Neural cell (in vitro differentiated cells): ENCODE measurements around the gene XAGE1B. TPM values are rescaled to one million over a fixed set of nuclear protein-coding genes. Genes with fewer than 3 reads are reported as not detected.
"Not testable (repeated sequence)": the region's sequence is repeated elsewhere in the genome, so short reads cannot be mapped to it uniquely, and the experiment has no call there.

Experiments
- H2AFZ ChIP-seq: fragments of 200-600, 300-800 bp; sonication (generic), shearing (Covaris generic); 2 replicates; pipeline ENCODE4 v1.6.0; 2014; ENCODE audit warnings: low read depth, mild to moderate bottlenecking, antibody characterized with exemption, low read length, moderate library complexity
- H3F3A ChIP-seq: fragments of 200-600 bp; shearing (Covaris generic); 2 replicates; pipeline ENCODE4 v1.6.1; 2016; ENCODE audit warnings: mild to moderate bottlenecking, moderate library complexity, mixed read lengths, antibody characterized with exemption, low read length; ENCODE audit not compliant: insufficient read depth, poor library complexity, severe bottlenecking
- H3K27ac ChIP-seq: fragments of 200-600, 300-800 bp; sonication (generic), shearing (Covaris generic); 2 replicates; pipeline ENCODE4 v1.5.1; 2014; ENCODE audit warnings: mild to moderate bottlenecking, low read length, moderate library complexity
- H3K27me3 ChIP-seq: fragments of 300-800, 200-600 bp; sonication (generic), shearing (Covaris generic); 2 replicates; pipeline ENCODE4 v1.6.0; 2014; ENCODE audit warnings: mild to moderate bottlenecking, low read depth, low read length, moderate library complexity; ENCODE audit not compliant: insufficient read depth
- H3K36me3 ChIP-seq: fragments of 300-800, 200-600 bp; sonication (generic), shearing (Covaris generic); 2 replicates; pipeline ENCODE4 v1.5.1; 2014; ENCODE audit warnings: mild to moderate bottlenecking, antibody characterized with exemption, low read length, moderate library complexity; ENCODE audit not compliant: insufficient read depth
- H3K4me2 ChIP-seq: fragments of 300-800, 200-600 bp; sonication (generic), shearing (Covaris generic); 2 replicates; pipeline ENCODE4 v1.6.0; 2014; ENCODE audit warnings: mild to moderate bottlenecking, low read length
- H3K4me3 ChIP-seq: fragments of 300-800, 200-600 bp; sonication (generic), shearing (Covaris generic); 2 replicates; pipeline ENCODE4 v1.5.1; 2014; ENCODE audit warnings: mild to moderate bottlenecking, low read length, moderate library complexity
- H3K79me2 ChIP-seq: fragments of 200-600 bp; shearing (Covaris generic); replicated peaks from 2 replicates; pipeline ENCODE4 v1.6.0; 2014; ENCODE audit warnings: mild to moderate bottlenecking, low read length, moderate library complexity; ENCODE audit not compliant: insufficient read depth
- H3K9ac ChIP-seq: fragments of 300-800, 200-600 bp; sonication (generic), shearing (Covaris generic); 2 replicates; pipeline ENCODE4 v1.6.1; 2016; ENCODE audit warnings: mild to moderate bottlenecking, low read length, mixed read lengths
- H3K9me2 ChIP-seq: fragments of 200-600 bp; shearing (Covaris generic); 2 replicates; pipeline ENCODE4 v1.6.1; 2016; ENCODE audit warnings: mild to moderate bottlenecking, low read length, mixed read lengths; ENCODE audit not compliant: insufficient read depth
- H3K9me3 ChIP-seq: fragments of 200-600, 300-800 bp; sonication (generic), shearing (Covaris generic); 2 replicates; pipeline ENCODE4 v1.6.1; 2016; ENCODE audit warnings: mild to moderate bottlenecking, mixed run types, low read length, moderate library complexity, mixed read lengths
- H4K20me1 ChIP-seq: fragments of 200-600 bp; shearing (Covaris generic); 2 replicates; pipeline ENCODE4 v1.6.1; 2016; ENCODE audit warnings: mild to moderate bottlenecking, mixed run types; ENCODE audit not compliant: insufficient read depth
- EP300 ChIP-seq: fragments of 450-650 bp; conservative IDR thresholded peaks from 2 replicates; pipeline ENCODE4 v1.6.1; 2014; ENCODE audit warnings: antibody characterized with exemption, mild to moderate bottlenecking, moderate library complexity; ENCODE audit not compliant: poor library complexity, severe bottlenecking
- EZH2 ChIP-seq: fragments of 200-600, 300-800 bp; shearing (Covaris generic), sonication (generic); IDR thresholded peaks from 2 replicates; pipeline ENCODE4 v1.6.1; 2014; ENCODE audit warnings: antibody characterized with exemption, low read length, borderline replicate concordance, mild to moderate bottlenecking; ENCODE audit not compliant: insufficient read depth, poor library complexity, severe bottlenecking
- MXI1 ChIP-seq: fragments of 450-650 bp; conservative IDR thresholded peaks from 2 replicates; pipeline ENCODE4 v1.6.1; 2014; ENCODE audit warnings: antibody characterized with exemption, mild to moderate bottlenecking; ENCODE audit not compliant: poor library complexity, severe bottlenecking
- POLR2AphosphoS5 ChIP-seq: IDR thresholded peaks from 2 replicates; pipeline ENCODE4 v1.6.1; 2012
- RAD21 ChIP-seq: fragments of 450-650 bp; conservative IDR thresholded peaks from 2 replicates; pipeline ENCODE4 v1.6.1; 2014; ENCODE audit warnings: antibody characterized with exemption, mild to moderate bottlenecking, moderate library complexity
- REST ChIP-seq: IDR thresholded peaks from 2 replicates; pipeline ENCODE4 v1.6.1; 2012; ENCODE audit warnings: borderline replicate concordance
- SMC3 ChIP-seq: fragments of 450-650 bp; conservative IDR thresholded peaks from 2 replicates; pipeline ENCODE4 v1.6.1; 2014; ENCODE audit warnings: antibody characterized with exemption, mild to moderate bottlenecking, moderate library complexity; ENCODE audit not compliant: poor library complexity
- TAF1 ChIP-seq: IDR thresholded peaks from 2 replicates; pipeline ENCODE4 v1.6.1; 2012; ENCODE audit warnings: low read depth
- polyA plus RNA-seq: library from polyadenylated mRNA; depleted of rRNA; stranded (reverse); fragments of >200 nt; gene quantifications from 2 replicates; pipeline ENCODE4 v1.2.3, GENCODE V29; 2014
- TF ChIP-seq, protein P1 (sequence below): fragments of 450-650 bp; IDR thresholded peaks from 2 replicates; pipeline ENCODE4 v1.5.1; 2014; ENCODE audit warnings: antibody characterized with exemption, mild to moderate bottlenecking, moderate library complexity; ENCODE audit not compliant: poor library complexity, severe bottlenecking

Gene XAGE1B
- polyA plus RNA-seq, 1 donor from 2014 or later: not detected

DNA sequence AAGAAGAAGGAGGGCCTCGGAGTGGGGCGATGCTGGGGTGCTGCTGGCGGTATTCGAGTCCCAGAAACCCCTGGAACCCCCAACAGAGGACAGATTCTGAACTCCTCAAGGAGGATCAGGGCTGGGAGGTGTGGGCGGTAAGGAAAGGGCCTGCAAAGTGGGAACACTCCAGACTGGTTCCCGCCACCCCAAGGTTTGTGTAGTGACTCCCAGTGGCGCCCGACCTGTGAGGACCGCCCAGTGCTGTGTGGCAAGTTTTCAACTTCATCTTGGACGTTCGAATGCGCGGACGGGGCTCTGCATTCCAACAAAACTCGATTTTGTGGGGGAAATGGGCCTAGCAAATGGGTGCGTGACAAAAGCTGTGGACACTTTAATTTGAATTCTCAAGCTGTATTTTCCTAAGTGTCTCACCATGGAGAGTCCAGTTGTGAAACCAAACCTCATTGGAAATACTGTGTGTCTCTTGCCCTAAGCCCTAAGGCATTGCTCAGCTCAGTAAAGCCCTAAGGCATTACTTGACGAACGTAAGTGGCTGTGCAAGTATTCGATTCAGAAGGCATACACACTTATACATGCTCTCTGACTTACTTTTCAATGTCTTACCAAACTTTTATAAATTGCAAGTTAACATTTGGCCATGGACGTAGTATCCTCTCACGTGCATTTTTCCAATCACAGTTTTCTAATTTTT lies 27.4 kb upstream of the XAGE1B start:
- Histone ChIP-seq H3K27ac (no peak overlapping the region), H3K4me2 (no peak overlapping the region), H3K9me3 (no peaks in the 10 kb centered on the region), H3K9me2 (no peaks in the 10 kb centered on the region), H4K20me1 (no peaks in the 10 kb centered on the region), H2AFZ (no peak overlapping the region), H3K4me3 (no peak overlapping the region), H3K27me3 (no peaks in the 10 kb centered on the region), H3F3A (no peaks in the 10 kb centered on the region), H3K9ac (no peak overlapping the region), H3K79me2 (no peaks in the 10 kb centered on the region), H3K36me3 (no peaks in the 10 kb centered on the region)
- TF ChIP-seq EZH2: no peak
- no peak for TF ChIP-seq MXI1
- no peak for TF ChIP-seq POLR2AphosphoS5
- no peak for TF ChIP-seq TAF1
- no peak for TF ChIP-seq SMC3
- TF ChIP-seq REST: no peak
- TF ChIP-seq RAD21: no peak
- no peak for TF ChIP-seq EP300
- TF ChIP-seq, protein P1, sequence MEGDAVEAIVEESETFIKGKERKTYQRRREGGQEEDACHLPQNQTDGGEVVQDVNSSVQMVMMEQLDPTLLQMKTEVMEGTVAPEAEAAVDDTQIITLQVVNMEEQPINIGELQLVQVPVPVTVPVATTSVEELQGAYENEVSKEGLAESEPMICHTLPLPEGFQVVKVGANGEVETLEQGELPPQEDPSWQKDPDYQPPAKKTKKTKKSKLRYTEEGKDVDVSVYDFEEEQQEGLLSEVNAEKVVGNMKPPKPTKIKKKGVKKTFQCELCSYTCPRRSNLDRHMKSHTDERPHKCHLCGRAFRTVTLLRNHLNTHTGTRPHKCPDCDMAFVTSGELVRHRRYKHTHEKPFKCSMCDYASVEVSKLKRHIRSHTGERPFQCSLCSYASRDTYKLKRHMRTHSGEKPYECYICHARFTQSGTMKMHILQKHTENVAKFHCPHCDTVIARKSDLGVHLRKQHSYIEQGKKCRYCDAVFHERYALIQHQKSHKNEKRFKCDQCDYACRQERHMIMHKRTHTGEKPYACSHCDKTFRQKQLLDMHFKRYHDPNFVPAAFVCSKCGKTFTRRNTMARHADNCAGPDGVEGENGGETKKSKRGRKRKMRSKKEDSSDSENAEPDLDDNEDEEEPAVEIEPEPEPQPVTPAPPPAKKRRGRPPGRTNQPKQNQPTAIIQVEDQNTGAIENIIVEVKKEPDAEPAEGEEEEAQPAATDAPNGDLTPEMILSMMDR: no peak

DNA sequence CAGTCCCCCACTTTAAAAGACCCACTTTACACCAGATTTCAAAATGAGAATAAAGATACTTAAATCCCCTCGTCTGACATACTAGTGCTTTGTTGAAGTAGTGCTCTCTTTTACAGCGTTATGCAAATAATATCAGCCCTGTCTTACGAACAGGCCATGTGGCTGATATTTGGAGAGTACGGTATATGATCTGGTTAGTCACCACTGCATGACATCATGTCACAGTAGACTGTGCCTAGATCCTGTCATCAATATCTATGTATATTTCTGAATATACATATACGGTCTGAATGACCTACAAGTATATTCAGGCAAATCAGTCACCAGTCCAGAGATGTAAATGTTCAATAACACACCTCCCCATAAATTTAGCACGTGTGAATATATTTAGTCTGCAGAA lies 25.4 kb upstream of the XAGE1B start:
- no peak overlapping the region for H3K4me2 ChIP-seq
- no peaks in the 10 kb centered on the region for H3K27me3 ChIP-seq
- H3K27ac ChIP-seq: no peak overlapping the region
- TF ChIP-seq TAF1 (no peak), SMC3 (no peak), MXI1 (no peak), RAD21 (no peak), EZH2 (no peak), REST (no peak), EP300 (no peak), POLR2AphosphoS5 (no peak)
- TF ChIP-seq, protein P1: no peak
- H3K9me3 ChIP-seq: no peaks in the 10 kb centered on the region
- H3K9me2 ChIP-seq: no peaks in the 10 kb centered on the region
- H4K20me1 ChIP-seq: no peaks in the 10 kb centered on the region
- H3K4me3 ChIP-seq: no peak overlapping the region
- no peak overlapping the region for H2AFZ ChIP-seq
- H3K79me2 ChIP-seq: no peaks in the 10 kb centered on the region
- no peaks in the 10 kb centered on the region for H3F3A ChIP-seq
- no peak overlapping the region for H3K9ac ChIP-seq
- H3K36me3 ChIP-seq: no peaks in the 10 kb centered on the region

DNA sequence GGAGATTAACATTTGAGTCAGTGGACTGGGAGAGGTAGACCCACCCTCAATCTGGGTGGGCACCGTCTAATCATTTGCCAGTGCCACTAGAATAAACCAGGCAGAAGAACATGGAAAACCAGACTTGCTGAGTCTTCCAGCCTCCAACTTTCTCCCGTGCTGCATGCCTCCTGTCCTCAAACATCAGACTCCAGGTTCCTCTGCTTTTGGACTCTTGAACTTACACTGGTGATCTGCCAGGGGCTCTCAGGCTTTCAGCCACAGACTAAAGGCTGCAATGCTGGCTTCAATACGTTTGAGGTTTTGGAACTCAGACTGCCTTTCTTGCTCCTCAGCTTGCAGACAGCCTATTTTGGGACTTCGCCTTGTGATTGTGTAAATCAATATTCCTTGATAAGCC lies 24.2 kb upstream of the XAGE1B start:
- not testable (repeated sequence) for H3K79me2 ChIP-seq, H3K9ac ChIP-seq, H3K4me3 ChIP-seq, H3K9me2 ChIP-seq, H3F3A ChIP-seq, H2AFZ ChIP-seq, H3K9me3 ChIP-seq, H3K36me3 ChIP-seq, H4K20me1 ChIP-seq, H3K27me3 ChIP-seq, H3K27ac ChIP-seq, H3K4me2 ChIP-seq
